GM19468 (cell line): ENCODE results near the gene ART1.
"Not testable (repeated sequence)": the region's sequence is repeated elsewhere in the genome, so short reads cannot be mapped to it uniquely, and the experiment has no call there.

ENCODE experiments used
- ATAC-seq: cut with Tn5 transposase; IDR thresholded peaks from one replicate; pipeline ENCODE4 v1.9.1; 2021; ENCODE audit warnings: mild to moderate bottlenecking, moderate library complexity, moderate number of reproducible peaks; ENCODE audit not compliant: unreplicated experiment; ENCODE audit errors: extremely low read depth

Gene ART1

DNA sequence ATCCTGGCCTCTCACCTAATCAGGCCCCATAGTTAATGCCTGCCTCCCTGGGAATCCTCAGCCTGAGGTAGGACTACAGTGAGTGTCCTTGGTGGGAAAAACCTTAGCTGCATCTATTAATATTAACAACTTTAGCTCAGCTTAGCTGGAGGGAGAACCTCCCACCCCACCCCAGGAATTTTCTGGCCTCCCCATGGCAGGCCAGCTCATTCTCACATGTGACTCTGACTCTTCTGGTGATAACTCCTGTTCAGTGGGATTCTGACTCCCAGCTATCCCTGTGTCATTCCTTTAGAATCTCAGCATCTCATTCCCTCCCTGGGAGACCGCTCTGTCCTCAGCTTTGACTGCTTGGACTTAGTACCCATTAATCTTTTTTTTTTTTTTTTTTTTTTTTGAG, 17.6 kb upstream of the ART1 start:
- ATAC-seq = no peak

DNA sequence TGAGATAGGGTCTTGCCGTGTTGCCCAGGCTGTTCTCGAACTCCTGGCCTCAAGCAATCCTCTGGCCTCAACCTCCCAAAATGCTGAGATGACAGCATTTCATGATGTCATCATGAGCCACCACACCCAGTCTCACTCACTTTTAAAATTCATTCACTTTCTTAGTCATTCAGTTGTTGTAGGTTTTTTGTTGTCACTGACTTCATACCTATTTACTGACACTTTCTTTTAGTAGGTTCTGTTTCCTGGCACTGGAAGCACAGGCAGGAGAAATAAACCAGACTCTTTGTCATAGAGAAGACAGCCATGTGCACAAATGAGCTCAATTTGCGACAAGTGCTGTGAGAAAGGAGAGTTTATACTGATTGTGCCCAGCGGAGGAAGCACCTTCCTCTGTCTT, 13.6 kb upstream of the ART1 start:
- no peak for ATAC-seq

DNA sequence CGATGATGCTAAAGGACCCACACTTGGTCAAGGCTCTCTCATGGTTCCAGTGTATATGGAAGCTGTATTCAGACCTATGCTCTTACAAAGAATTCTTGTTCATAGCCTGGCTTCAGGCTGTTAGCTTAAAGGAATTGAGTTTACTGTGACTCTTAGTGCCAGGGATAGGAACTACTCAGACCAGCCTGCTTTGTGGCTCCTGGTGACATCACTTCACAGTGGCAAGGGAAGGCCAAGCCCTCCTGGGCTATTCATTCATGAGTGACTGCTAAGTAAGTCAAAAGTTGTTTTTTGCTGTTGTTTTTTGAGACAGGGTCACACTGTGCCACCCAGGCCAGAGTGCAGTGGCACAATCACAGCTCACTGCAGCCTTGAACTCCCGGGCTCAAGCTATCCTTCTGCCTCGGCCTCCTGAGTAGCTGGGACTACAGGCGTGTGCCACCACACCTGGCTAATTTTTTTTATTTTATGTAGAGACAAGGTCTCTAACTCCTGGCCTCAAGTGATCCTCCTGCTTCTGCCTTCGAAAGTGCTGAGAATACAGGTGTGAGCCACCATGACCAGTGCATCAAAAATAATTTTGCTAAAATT, 12.8 kb upstream of the ART1 start:
- ATAC-seq = no peak

DNA sequence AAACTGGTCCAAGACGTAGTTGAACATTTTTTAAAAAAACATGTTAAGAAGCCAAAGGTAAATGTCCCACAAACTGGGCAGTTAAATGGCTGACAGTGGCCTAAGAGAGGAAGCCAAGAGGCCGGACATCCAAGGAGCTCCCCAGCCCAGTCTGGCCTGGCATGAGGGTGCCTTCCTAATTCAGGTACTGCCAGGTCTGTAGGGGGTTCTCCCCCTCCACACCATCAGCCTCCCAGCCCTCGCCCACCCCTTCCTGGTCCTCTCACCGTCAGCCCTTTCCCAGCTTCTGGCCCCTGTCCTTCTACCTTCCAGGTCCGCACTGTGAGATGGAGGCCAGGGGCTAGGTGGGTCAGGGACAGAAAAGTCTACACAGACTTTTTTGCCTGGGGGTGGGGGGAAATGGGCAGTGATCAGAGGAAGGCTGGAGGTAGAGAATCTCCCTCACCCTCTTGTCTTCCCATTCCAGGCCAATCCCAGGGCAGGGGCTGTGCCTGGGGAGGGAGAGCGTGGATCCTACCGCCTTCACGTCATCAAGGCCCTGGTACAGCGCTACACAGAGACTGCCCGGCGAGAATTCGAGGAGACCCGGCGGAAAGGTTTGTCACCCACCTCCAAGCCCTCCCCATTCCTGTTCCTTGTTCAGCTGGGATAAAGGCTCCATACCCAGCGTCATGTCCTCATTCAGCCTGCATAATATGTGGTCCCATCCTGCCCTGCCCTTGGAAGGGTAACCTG, 9.1 kb upstream of the ART1 start:
- no peak for ATAC-seq

DNA sequence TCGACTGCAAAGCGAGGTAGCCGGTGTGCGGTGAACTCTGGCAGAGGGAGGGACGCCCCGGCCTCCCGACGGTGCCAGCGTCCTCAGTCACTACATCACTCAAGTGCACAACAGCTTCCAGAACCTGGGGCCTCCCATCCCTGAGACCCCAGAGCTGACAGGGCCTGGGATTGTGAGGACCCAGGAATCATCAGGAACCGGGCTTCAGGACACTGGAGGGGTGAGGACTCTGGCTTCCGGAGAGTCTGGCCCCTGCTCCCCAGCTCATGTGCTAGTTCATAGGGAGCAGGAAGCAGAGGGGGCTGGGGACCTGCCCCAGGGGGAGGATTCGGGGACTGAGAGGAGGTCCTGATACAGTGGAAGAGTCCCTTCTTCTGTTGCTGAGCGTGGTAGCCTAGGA, 7.7 kb upstream of the ART1 start:
- ATAC-seq = no peak

DNA sequence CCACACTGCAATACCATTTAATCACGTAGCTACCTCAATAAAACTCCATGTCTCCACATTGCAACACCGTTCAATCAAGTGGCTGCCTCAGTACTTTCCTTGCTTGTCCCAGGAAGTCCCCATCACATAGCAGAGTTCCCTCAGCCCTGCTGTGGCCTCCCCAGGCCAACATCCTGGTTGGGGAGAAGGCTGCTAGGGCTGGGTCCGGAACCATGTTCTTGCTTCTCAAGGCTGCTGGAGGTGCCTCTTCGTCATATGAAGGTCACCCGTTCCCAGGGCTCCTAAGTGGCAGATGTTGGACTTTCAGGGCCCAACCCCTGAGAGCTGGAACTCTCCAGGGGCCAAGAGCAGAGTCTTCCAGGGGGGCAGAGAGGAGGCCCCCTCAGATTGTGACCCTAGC, 6.4 kb upstream of the ART1 start:
- ATAC-seq = no peak

DNA sequence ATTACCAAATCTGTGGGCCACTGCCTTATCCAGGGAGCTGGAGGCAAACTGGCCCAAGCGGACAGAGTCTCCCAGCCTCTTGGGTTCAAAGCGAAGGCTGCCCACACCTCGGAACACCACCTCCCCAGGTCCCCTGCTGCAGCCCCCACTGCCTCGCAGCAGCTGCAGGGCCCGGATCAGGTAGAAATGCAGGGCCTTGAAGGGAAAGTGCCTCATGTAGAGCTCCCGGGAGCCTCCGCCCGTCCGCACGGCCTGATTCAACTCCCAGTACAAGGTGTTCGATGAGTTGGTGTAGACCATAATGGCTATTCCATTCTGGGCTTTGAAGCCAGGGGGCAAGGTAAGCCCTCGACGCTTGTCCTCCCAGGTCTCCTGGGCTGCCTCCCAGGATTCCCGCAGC, 5.1 kb upstream of the ART1 start:
- ATAC-seq = no peak

DNA sequence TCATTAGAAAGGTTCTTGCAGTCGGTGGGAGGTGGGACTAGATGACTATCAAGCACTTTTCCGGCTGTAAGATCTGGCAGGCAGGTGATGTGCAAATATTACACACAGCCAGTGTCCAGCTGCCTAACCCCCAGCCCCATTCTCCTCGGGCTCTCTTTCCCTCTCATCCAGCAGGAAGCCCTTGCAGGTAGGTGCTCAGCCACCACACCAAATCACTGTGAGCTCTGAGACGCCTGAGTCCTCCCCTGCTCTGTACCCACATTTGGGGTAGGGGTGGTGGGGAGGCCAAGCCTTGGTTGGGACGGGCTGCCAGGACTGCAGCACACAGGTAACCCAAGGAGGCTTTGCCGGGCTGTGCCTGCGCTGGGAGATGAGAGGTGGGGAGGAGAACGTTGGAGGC, 3.7 kb upstream of the ART1 start:
- ATAC-seq = no peak

DNA sequence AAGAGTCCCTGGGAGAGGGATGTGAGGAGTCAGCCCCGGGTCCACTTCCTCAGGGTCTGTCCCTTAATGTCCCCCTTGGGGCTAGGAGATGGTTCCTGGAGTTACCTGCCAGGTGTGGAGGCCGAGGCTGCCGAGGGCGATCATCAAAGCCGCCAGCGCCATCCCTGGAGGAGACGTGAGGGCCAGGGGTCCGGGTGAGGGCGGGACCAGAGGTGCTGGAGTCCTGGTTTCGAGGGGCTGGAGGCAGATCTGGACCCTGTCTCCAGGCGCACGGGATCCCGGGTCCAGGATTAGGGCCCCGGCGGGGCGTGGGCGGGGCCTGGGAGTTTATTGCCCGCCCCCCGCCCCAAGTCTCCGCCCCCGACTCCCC, 3.2 kb upstream of the ART1 start, which contains the start of gene ART5:
Gene ART5, minus strand, starts transcription at position 292 of the 370 bp plus-strand sequence. Its CDS starts 130 bp downstream, at position 162.
- no peak for ATAC-seq

DNA sequence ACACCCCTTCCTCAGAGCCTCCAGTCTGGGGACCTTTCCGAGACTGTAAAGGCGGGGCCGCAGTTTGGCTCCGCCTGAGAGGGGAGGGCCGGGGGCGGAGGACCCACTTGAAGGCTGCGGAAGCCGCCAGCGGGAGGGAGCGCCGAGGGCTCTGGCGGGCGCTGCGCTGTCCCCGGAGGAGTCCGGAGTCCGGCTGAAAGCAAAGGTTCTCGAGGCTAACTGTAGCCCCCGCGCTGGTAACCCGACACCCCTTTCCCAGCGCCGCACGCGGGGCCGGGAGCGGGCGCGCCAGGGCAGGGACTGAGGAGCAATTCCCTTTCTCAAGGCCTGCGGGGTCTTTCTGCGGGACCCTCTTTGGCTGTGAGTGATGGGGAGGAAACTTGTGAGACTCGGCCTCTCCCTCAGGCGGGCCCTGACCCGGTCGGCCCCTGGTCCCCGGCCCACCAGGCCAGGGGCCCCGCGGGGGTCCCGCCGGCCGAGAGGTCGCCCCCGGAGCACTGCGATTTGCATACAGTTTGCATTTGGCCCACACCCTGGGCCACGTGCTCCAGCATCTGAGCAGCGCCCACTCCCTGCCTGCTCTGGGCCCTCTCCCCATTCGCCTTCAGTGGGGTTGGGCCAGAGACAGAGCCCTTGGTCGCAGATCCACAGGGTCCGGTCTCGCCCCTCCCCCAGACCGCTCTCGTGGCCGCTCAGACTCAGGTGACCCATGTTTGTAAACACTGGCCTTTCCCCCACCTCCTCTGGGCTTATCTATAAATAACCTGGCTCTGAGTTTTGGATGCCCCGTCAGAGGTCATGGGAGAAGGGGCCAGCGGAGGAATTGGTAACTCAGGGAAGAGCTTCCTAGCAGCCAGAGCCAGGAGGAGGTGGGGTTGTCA, 2.6 kb upstream of the ART1 start:
- no peak for ATAC-seq

DNA sequence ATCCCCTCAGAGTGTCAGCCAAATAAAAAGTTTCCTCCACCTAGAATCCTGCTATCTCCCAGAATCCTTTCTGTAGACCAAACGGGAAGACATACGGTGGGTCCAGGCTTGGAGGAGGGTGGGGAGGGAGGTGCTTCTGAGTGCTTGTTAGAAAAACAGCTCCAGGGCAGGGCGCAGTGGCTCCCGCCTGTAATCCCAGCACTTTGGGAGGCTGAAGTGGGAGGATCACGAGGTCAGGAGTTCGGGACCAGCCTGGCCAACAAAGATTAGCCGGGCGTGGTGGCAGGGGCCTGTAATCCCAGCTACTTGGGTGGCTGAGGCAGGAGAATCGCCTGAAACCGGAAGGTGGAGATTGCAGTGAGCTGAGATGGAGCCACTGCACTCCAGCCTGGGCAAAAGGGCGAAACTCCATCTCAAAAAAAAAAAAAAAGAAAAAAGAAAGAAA, 1.8 kb upstream of the ART1 start:
- not testable (repeated sequence) for ATAC-seq

DNA sequence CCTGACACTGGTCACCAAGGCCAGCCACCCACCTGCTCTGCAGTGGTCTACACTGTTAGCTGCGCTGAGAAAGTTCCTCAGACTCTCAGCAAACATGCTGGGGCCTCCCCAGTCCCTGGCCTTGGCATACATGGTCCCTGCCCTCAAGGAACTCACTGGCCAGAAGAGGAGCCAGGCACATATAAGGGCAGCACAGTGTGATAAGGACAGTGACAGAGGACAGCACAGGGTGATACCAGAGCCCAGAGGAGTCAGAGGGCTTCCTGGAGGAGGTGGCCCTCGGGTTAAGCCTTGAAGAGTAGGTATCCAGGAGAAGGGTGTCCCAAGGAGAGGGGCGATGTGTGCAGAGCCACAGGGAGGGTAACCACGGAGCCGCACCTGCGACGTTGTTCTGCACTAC, 624 bp downstream of the ART1 start:
- ATAC-seq = no peak

DNA sequence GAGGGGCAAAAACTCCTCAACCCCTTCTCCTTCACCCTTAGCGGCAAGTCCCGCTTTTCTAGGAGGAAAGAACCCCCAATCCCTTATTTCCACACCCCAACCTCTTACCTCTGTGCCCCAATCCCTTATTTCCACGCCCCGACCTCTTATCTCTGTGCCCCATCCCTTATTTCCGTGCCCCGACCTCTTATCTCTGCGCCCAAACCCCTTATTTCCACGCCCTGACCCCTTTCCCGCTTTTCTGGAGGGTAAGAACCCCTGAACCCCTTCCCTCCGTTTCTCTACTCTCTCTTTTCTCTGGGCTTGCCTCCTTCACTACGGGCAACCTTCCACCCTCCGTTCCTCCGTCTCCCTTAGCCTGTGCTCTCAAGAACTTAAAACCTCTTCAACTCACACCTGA, 3.9 kb downstream of the ART1 start:
- ATAC-seq = not testable (repeated sequence)

DNA sequence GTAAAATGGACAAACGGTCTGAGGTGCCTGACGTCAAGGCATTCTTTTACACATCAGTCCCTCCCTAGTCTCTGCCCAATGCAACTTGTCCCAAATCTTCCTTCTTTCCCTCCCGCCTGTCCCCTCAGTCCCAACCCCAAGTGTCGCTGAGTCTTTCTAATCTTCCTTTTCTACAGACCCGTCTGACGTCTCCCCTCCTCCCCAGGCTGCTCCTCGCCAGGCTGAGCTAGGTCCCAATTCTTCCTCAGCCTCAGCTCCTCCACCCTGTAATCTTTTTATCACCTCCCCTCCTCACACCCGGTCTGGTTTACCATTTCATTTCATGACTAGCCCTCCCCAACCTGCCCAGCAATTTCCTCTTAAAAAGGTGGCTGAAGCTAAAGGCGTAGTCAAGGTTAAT, 4.4 kb downstream of the ART1 start:
- ATAC-seq = not testable (repeated sequence)

DNA sequence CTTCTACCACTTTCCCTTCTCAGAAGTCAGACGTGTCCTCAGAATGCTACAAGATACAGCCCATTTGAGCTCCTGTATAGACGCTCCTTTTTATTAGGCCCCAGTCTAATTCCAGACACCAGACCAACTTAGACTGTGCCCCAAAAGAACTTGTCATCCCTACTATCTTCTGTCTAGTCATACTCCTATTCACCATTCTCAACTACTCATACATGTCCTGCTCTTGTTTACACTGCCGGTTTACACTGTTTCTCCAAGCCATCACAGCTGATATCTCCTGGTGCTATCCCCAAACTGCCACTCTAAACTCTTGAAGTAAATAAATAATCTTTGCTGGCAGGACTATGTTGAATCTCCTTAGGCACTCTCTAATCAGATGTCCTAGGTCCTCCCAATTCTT, 7.6 kb downstream of the ART1 start:
- ATAC-seq = not testable (repeated sequence)

DNA sequence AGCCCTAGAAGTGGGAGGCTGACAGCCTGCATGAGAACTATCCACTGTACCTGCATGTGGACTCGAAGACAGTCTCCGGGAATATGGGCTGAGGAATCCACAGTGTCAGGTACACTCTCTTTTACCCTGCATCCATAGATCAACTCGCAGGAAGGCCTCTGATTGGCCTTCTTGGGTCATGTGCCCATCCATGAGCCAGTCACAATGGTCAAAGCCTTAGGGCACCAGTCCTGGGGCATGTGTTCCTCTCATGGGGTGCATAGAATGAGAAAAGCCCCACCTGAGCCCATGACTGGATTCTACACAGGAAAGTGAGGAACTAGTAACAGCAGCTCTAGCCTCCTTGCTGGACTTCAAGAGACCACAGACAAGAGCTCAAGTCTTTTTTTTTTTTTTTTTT, 10.6 kb downstream of the ART1 start:
- ATAC-seq = no peak

DNA sequence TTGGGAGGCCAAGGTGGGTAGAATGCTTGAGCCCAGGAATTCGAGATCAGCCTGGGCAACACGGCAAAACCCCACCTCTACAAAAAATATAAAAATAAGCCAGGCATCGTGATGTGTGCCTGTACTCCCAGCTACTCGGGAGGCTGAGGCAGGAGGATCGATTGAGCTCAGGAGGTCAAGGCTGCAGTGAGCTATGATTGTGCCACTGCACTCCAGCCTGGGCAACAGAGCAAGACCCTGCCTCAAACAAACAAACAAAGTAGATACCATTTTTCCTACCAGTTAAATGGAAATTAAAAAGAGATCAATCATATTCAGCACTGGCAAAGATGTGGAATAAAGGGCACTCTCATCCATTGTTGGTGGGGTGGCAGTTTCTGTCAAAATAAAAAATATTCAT, 12.4 kb downstream of the ART1 start:
- not testable (repeated sequence) for ATAC-seq

DNA sequence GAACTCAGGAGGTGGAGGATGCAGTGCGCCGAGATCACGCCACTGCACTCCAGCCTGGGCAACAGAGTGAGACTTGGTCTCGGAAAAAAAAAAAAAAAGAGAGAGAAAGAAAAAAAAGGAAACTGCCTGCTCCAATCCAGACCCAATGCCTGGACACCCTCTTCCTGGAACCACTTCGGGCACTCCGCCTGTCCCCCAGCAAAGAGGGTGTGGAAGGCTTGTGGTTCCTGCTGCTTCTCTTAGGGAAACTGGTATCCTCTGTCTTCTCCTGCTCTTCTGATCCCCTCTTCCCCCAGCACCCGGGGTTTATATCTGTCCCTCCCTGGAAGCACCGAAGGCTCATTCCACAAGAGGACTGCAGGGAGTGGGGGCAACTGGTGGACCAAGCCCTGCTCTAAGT, 13.3 kb downstream of the ART1 start:
- ATAC-seq = no peak

DNA sequence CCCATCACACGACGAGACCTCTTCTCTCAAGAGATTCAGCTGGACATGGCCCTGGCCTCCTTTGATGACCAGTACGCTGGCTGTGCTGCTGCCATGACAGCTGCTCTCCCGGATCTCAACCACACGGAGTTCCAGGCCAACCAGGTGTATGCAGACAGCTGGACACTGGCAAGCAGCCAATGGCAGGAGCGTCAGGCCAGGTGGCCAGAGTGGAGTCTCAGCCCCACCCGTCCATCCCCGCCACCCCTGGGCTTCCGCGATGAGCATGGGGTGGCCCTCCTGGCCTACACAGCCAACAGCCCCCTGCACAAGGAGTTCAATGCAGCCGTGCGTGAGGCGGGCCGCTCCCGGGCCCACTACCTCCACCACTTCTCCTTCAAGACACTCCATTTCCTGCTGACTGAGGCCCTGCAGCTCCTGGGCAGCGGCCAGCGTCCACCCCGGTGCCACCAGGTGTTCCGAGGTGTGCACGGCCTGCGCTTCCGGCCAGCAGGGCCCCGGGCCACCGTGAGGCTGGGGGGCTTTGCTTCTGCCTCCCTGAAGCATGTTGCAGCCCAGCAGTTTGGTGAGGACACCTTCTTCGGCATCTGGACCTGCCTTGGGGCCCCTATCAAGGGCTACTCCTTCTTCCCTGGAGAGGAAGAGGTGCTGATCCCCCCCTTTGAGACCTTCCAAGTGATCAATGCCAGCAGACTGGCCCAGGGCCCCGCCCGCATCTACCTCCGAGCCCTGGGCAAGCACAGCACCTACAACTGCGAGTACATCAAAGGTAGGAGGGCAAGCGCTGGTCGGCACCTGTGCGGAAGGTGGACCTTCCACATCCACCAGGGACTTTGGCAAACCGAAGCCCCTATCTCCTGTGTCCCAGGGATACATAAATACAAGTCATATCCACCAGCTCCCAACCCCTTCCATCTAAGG, 14.9 kb downstream of the ART1 start:
- ATAC-seq = no peak

DNA sequence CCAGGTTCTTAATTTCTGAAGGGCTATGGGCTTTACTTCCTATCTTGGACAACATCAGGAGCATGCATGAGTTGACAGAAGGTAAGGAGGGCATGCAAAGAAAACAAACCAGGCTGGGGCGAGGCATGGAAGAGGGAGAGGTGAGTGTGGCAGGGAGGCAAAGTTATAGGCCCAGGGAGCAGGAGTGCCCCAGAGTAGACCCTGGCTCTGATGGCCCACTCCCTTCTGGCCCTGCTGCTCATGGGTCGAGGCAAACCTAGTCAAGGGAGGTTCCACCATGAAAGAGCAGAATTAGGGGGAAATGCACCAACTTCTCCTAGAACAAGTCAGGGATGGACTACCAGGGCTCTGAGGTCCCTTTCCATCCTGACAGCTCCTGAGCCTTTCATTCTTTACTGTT, 16.0 kb downstream of the ART1 start:
- ATAC-seq = no peak
